Inflammatory macrophage treated with lipopolysaccharide for 1 hour (primary cell): Measurements from ENCODE around the gene SUFU.
A peak's percentile ranks its signal among the peaks of the same experiment; 100 is the strongest.
"Not testable (repeated sequence)": the region's sequence is repeated elsewhere in the genome, so short reads cannot be mapped to it uniquely, and the experiment has no call there.

Experiments
- DNase-seq, 2 donors: peaks; one replicate each; pipeline ENCODE4 v3.0.0-alpha.2; 2020 to 2022

The SUFU gene

DNA sequence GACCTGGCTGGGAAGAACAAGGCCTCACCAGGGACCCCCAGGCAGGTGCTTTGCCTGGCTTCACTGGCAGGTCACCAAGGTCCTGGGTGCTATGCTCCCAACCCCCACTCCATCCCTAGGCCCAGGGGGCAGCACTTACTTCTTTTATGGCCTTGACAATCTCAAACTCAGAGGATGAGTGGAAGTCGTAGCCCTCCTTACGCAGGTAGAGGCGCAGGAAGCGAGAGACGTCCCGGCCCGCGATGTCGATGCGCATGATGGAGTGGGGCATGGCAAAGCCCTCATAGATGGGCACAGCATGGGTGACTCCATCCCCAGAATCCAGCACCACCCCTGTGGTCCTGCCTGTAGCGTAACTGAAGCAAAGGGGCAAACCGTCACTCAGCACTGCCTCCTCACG lies 19.8 kb upstream of the SUFU start:
- no peak for DNase-seq

- DNase-seq: no peak
Observed at GRCh38 chr10:102485093-102485784, 18.5 kb upstream of the SUFU start.

DNA sequence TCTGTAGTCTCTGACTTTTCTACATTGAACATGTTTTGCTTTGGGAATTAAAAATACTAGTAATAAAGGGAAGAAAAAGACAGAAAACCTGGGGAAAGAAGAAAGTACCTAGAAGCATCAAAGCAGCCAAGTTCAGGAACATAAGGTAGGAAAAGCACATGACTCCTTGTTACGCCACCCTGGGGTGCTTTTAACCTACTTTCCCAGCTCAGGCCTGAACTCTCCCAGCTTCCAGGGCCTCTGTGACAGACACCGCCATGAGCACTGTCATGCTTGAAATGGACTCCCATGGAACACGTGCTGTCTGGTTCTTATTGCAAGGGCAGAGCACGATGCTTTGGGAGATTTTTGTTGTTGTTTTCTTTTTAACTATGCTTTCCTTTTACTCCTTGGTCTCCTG lies 12.6 kb upstream of the SUFU start:
- DNase-seq: no peak

GRCh38 chr10:102492344-102492939 lies 11.3 kb upstream of the SUFU start:
- DNase-seq: no peak

DNA sequence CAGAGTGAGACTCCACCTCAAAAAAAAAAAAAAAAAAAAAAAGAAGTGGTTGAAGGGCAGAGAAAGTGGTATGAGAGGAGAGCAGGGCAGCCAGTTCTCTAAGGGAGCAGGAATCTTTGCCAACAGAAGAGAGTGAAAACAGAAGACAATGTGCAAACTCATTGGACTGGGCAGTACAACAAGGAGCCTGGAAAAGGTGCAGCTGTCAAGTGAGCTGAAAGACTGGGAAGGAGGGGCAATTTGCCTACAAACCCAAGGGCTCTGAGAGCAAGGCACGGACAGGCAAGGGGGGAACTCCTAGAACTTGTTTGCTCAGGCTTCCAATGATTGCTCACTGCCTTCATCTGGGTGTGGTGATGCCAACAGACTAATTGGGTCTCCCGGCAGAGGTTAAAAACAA lies 10.8 kb upstream of the SUFU start:
- no peak for DNase-seq

DNA sequence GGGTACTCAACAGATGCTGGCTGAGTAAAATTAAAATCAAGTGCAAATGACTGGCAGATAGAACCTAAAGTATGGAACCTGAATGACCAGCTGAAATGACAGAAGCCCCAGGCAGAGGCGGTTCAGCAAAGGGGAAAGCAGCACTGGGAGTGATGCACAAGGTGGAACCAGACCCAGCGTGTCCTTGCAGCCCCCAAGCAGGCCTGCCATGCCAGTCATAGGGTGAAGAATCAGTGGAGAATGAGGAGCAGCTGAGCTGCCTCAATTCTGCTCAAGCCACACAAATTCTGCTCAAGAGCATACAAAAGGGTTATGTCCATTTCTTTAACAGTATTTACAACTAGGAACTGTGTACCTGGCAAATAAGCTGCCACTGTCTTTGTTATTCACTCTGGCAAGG lies 10.0 kb upstream of the SUFU start:
- DNase-seq: no peak

- DNase-seq: no peak
Observed at GRCh38 chr10:102497545-102497944, 6.2 kb upstream of the SUFU start.

- no peak for DNase-seq
Observed at GRCh38 chr10:102499356-102499755, 4.4 kb upstream of the SUFU start.

DNA sequence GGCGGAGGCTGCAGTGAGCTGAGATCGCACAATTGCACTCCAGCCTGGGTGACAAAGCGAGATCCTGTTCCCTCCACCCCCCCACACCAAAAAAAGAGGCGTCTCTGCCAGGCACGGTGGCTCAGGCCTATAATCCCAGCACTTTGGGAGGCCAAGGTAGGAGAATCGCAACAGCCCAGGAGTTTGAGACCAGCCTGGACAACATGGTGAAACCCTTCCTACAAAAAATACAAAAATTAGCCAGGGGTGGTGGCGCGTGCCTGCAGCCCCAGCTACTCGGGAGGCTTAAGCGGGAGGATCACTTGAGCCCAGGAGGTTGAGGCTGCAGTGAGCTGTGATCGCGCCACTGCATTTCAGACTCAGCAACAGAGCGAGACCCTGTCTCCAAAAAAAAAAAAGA lies 3.1 kb upstream of the SUFU start:
- not testable (repeated sequence) for DNase-seq

GRCh38 chr10:102501201-102502028 lies 2.4 kb upstream of the SUFU start:
- no peak for DNase-seq

DNA sequence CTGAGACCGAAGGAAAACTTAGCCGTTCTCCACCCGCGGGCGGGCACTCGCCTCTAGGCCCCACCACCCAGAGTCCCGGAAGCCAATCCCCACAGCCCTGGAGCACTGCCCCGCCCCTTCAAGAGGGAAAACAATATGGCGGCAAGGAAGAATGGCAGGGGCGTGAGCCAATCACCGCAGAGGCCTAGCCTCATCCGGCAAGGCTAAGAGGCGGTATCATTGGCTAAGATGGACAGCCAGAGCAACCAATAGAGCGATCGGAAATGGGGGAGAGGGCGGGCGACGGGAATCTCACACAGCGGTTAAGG lies 1.8 kb upstream of the SUFU start:
- DNase-seq: peak; percentile 99 to 100

- DNase-seq: peak; percentile 95 to 96
Observed at GRCh38 chr10:102502337-102503151, 1.2 kb upstream of the SUFU start, which contains the start of gene ACTR1A. TSS of gene ACTR1A (minus strand) at chr10:102502712. CDS start at chr10:102502647, 65 bp downstream.

- DNase-seq: peak; percentile 36 to 50
Observed at GRCh38 chr10:102504179-102504975, 605 bp downstream of the SUFU start.

DNA sequence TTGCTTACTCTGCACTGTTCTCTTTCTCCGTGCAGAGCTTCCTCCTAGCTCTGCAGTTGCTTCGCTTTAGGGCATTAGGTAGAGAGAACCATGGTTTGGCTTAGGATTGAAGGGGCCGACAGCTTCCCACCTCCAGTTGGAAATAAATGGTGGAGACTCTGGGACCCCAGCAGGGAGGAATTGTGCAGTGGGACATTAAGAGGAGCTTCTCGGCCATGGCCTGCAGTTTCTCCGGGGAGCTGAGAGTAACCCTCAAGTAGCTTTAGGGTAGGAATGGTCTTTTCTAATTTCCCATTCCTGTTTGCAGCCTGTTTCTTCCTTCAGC lies 1.2 kb downstream of the SUFU start:
- DNase-seq: no peak

- DNase-seq: no peak
Observed at GRCh38 chr10:102505462-102506115, 1.8 kb downstream of the SUFU start.

DNA sequence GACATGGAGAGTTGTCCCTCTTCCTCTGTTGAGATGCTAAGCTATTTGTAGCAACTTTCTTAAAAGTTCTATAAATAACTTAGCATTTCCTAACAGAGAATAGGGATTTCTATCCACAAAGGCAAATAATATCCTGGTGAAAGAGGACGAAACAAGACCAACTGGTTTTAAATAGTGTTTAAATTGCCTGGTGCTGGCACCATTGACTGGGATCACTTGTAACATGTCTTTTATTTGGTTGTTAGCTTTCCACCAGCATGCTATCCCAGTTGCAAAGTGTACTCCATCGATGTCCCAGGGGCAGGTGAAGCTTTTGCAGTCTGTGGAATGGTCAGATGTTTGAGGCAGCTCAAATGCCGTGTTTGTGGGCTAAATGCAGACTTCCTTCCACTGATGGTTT lies 3.7 kb downstream of the SUFU start:
- DNase-seq: no peak

DNA sequence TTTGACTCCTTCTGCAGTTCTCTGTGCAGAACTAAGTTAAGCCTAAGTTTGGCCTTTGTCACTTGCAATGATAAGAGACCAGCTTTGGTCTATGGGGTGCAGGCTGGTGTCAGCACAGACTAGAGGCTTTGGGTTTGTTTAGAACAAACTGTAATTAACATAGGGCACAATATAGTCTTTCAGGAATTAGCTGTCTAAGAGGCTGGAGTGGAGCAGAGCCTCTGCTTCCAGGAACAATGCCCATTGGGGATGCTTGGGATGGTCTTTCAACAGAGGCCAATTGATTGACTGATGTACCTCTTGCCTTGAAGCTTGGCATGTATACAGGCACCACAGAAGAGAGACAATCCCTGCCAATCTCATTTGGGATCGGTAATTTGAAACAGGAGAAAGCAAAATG lies 4.7 kb downstream of the SUFU start:
- no peak for DNase-seq

GRCh38 chr10:102509387-102509786 lies 5.6 kb downstream of the SUFU start:
- DNase-seq: peak; percentile 70 to 75

- DNase-seq: peak; percentile 31 to 41
Observed at GRCh38 chr10:102511583-102512274, 8.0 kb downstream of the SUFU start.

- DNase-seq: no peak
Observed at GRCh38 chr10:102514487-102515311, 10.9 kb downstream of the SUFU start.
